T follicular helper cell (primary cell): ENCODE data around the gene PPP1R13L.

Experiments used
- DNase-seq: peaks from one replicate; pipeline ENCODE4 v3.0.0-alpha.2; 2020; ENCODE audit warnings: low read depth

PPP1R13L gene

GRCh38 chr19:45406226-45407090 lies 1.6 kb upstream of the PPP1R13L start, which contains the start of gene POLR1G:
Gene POLR1G (plus strand): TSS chr19:45406644. CDS start chr19:45406697, 53 bp downstream.
- peak; percentile 59 for DNase-seq

- peak; percentile 80 for DNase-seq
Measured at GRCh38 chr19:45405435-45406225, 761 bp upstream of the PPP1R13L start.

- DNase-seq, result peak; percentile 50
Measured at GRCh38 chr19:45403781-45404556, 900 bp downstream of the PPP1R13L start.

GRCh38 chr19:45403272-45403671 lies 1.6 kb downstream of the PPP1R13L start:
- no peak for DNase-seq

- DNase-seq, result no peak
Measured at GRCh38 chr19:45402298-45403061, 2.4 kb downstream of the PPP1R13L start.

- no peak for DNase-seq
Measured at GRCh38 chr19:45401815-45402214, 3.1 kb downstream of the PPP1R13L start.

- DNase-seq, result no peak
Measured at GRCh38 chr19:45400192-45400591, 4.7 kb downstream of the PPP1R13L start.

- no peak for DNase-seq
Measured at GRCh38 chr19:45395821-45396617, 8.8 kb downstream of the PPP1R13L start.

GRCh38 chr19:45391871-45392665 lies 12.8 kb downstream of the PPP1R13L start:
- DNase-seq, result no peak

- DNase-seq, result no peak
Measured at GRCh38 chr19:45391346-45391745, 13.5 kb downstream of the PPP1R13L start.

GRCh38 chr19:45385392-45386221 lies 19.3 kb downstream of the PPP1R13L start:
- no peak for DNase-seq

GRCh38 chr19:45382426-45382825 lies 22.4 kb downstream of the PPP1R13L start:
- DNase-seq, result no peak

- no peak for DNase-seq
Measured at GRCh38 chr19:45380107-45380506, 24.8 kb downstream of the PPP1R13L start.

GRCh38 chr19:45376045-45376724 lies 28.7 kb downstream of the PPP1R13L start:
- no peak for DNase-seq

GRCh38 chr19:45370410-45371204 lies 34.3 kb downstream of the PPP1R13L start, which contains the start of gene ERCC2:
Gene ERCC2 (minus strand): TSS chr19:45370573. CDS start chr19:45370540, 33 bp downstream.
- DNase-seq, result peak; percentile 99

- no peak for DNase-seq
Measured at GRCh38 chr19:45368737-45369340, 36.0 kb downstream of the PPP1R13L start.

- DNase-seq, result no peak
Measured at GRCh38 chr19:45368127-45368526, 36.7 kb downstream of the PPP1R13L start.
